SKM-1 (cell line): ENCODE results near the gene ZNF205.
"Not testable (repeated sequence)": the region's sequence is repeated elsewhere in the genome, so short reads cannot be mapped to it uniquely, and the experiment has no call there.

Experiments
- DNase-seq: peaks from one replicate; lab custom pipeline; 2025; ENCODE audit not compliant: unreplicated experiment; lab: John Stamatoyannopoulos, UW

The ZNF205 gene

GRCh38 chr16:3129137-3130131 lies 17.0 kb downstream of the ZNF205 start:
- peak; percentile 77 for DNase-seq

DNA sequence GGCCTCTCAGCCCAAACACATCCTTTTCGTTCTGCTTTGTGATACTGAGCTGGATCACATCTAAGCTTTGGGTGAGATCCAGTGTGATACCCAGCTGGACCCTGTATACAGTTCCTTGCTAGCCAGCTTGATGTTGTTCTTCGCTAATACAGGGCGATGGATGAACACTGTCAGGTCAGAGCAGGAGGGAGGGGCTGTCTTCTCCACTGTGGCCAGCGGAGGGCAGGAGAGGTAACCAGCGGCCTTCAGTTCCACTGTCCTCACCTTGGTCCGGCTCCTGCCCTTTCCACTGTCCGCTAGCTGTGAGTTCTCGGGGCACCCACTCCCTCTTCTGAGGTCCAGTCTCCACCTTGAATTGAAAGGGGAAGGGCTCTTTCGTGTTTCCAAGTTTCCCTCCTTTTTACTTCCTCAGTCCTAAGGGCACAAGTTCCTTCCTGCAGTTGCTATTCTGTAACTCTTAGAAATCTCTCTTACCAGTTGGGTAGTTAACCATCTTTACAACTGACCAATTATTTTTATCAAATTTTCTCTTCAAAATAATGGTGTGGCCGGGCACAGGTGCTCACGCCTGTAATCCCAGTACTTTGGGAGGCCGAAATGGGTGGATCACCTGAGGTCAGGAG lies 19.5 kb downstream of the ZNF205 start:
- DNase-seq = peak; percentile 22

GRCh38 chr16:3133844-3134243 lies 21.5 kb downstream of the ZNF205 start:
- no peak for DNase-seq

DNA sequence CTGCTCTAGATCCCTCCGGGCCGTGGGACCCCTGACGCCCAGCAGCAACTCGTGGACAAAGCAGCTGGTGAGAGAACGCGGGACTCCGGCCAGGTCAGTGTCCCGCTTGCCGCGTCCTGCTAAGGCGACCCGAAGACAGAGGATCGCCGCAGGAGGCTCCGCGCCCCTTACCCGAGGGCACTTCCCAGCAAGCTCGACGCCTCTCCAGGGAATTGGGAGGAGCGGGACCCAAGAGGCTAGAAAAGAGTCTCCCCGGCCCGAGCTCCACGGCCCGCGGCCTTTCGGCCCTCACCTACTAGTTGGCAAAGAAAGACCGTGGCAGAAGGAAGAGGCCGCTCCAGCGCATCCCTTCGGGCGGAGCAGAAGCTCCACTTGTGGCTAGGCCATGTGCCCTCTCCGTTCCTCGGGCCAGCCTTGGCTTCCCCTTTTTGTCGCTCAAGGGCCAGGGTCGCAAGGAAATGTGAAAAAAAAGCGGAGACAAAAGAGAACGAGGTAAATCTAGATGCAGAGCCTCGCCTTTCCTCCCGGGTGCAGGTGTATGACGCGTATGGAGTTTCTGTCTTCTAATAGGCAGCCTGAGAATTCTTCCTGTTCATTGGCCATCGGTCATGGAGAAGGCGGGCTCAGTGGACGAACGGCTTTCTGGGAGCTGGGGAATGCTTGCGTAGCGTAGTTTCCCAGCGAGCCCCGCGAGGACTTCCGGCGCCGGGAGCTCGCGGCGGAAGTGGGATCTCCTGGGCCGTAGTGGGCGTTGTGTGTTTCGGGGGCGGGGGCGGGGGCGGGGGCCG lies 22.1 kb downstream of the ZNF205 start, which contains the start of gene ZNF213:
Gene ZNF213 (plus strand): TSS at position 692 of the 788 bp plus-strand sequence. CDS start 2,252 bp downstream, outside the sequence.
- peak; percentile 99 for DNase-seq

DNA sequence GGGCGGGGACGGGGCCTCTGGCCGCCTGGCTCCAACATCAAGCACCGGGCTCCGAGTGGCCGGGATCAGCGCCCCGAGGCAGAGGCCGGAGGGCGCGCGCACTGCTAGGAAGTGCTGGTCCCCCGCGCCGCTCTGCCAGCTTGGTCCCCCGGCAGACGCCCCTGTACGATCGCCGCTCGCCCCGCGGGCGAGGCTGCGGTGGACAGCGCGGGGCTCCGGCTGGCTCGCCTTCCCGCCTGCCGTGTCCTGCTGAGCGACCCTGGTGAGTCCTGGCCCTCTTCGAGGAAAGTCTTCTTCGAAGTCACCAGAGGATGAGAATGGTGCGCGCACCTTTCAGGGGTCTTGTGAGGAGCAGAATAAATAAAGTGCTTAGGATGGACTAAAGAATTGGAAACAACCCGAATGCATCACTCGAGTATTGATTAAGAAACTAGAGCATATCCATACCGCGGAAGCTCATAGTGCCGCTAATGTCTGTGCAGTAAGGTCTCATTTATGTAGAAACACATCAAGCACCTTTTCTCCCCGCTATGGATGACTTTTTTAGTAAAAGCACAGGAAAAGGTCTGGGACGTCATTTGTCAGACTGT lies 22.8 kb downstream of the ZNF205 start:
- DNase-seq = no peak

DNA sequence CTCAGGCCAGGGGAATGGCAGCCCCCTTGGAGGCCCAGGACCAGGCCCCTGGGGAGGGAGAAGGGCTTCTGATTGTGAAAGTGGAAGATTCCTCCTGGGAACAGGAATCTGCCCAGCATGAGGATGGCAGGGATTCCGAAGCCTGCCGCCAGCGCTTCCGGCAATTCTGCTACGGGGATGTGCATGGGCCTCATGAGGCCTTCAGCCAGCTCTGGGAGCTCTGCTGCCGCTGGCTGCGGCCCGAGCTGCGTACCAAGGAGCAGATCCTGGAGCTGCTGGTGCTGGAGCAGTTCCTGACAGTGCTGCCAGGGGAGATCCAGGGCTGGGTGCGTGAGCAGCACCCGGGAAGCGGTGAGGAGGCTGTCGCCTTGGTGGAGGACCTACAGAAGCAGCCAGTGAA lies 24.9 kb downstream of the ZNF205 start:
- no peak for DNase-seq

GRCh38 chr16:3138342-3138741 lies 26.0 kb downstream of the ZNF205 start:
- DNase-seq = no peak

- no peak for DNase-seq
Observed at GRCh38 chr16:3138823-3139426, 26.5 kb downstream of the ZNF205 start.

DNA sequence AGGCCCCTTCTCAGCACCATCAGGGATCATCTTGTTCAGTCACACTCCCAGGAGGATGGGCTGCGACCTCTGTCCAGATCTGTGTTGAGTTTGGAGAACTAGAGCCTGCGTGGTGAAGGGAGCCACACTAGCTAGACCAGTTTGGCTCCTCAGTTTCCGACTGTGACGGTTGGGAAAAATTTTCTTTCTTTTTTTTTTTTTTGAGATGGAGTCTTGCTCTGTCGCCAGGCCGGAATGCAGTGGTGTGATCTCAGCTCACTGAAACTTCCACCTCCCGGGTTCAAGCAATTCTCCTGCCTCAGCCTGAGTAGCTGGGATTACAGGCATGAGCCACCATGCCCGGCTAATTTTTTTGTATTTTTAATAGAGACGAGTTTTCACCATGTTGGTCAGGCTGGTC lies 27.2 kb downstream of the ZNF205 start:
- not testable (repeated sequence) for DNase-seq

DNA sequence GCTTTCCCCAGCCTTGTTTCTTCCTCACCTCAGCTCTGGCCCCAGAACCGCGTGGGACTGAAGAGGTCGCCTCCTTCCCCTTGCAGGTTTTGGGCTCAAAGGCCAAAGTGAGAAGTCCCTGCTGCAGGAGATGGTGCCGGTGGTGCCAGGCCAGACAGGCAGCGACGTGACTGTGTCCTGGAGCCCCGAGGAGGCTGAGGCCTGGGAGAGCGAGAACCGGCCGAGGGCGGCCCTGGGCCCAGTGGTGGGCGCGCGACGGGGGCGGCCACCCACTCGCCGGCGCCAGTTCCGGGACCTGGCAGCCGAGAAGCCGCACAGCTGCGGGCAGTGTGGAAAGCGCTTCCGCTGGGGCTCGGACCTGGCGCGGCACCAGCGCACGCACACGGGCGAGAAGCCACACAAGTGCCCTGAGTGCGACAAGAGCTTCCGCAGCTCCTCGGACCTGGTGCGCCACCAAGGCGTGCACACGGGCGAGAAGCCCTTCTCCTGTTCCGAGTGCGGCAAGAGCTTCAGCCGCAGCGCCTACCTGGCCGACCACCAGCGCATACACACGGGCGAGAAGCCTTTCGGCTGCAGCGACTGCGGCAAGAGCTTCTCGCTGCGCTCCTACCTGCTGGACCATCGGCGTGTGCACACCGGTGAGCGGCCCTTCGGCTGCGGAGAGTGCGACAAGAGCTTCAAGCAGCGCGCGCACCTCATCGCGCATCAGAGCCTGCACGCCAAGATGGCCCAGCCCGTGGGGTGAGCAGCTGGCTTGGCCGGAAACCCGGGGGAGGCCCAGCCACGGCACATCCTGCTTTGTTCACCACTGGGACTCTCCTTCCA lies 28.4 kb downstream of the ZNF205 start:
- no peak for DNase-seq

GRCh38 chr16:3141781-3142311 lies 29.5 kb downstream of the ZNF205 start:
- DNase-seq = no peak

DNA sequence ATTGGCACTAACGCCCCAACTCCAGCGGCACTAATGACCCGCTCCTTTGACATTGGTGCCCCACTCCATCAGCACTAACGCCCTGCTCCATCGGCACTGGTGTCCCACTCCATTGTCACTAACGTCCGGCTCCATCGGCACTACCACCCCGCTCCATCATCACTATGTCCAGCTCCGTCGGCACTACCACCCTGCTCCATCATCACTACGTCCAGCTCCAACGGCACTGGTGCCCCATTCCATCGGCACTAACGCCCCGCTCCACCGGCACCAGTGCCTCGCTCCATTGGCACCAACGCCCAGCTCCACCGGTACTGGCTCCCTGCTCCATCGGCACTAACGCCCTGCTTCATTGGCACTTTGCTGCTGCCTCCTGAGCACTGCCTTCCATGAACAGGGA lies 29.9 kb downstream of the ZNF205 start:
- no peak for DNase-seq

DNA sequence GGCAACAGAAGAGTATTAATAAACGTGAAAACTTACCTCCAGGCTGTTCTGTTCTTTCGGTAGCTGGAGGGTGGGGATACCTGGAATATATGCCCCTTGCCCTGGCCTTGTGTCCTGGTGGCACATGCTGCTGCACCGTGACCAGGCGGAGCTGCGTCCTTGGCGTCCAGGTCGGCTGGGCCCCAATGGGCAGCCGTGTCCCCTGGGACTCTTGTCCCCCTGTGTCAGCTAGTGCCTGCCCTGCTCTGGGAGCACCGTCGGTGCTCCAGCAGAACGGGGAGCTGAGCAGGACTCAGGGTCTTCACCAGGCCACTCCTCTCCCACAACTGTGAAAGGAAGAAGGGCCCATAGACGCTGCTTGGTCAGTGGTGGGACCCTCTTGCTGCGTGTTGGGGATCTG lies 30.4 kb downstream of the ZNF205 start:
- no peak for DNase-seq

DNA sequence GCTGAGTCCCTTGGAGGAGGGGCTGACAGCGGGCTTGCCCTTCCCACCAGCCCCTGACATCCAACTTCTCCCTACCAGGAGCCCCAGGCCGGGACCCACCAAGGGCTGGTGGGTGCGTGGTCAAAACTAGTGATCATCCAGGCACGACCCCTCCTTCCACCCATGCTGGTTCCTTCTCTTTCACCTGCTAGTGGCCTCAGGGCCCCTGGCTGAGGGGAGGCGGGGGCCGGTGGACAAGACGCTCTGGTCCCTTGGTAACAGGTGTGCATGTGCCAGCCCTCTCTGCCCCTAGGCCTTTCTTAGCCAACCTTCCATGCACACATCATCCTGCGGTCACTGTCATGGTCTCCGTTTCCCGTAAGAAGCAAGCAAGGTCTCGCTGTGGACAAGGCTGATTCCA lies 30.8 kb downstream of the ZNF205 start:
- DNase-seq = no peak

DNA sequence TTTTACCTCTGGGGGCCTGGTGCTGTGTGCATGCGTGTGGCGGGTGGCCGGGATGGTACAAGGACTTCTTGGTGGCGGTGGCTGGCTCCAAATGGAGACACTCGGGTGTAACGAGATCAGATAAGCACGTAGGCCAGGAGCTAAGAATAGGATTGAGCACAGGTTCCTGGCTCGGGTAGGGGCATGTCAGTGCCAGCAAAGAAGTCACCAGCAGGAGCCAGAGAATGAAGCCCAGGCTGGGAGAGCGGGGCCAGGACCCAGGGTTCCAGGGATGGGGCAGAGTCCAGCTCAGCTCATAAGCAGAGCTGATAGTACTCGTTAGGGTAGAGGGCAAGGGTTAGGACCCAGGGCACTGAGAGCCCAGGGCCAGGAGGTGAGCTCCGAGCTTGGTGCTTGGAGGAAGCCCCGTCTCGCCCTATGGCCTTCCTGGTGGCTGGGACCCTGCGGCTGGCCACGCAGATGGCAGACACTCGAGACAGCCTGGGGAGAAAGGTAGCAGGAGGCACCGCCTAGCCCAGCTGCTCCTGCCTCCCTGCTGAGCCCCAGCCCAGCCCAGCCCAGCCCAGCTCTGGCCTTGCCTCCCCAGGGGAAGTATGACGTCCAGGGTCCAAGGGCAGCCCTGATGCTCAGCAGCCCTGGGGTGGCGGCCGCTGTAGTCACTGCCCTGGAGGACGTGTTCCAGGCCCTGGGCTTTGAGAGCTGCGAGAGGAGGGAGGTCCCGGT lies 31.4 kb downstream of the ZNF205 start:
- no peak for DNase-seq

GRCh38 chr16:3144321-3144983 lies 32.1 kb downstream of the ZNF205 start:
- no peak for DNase-seq

- DNase-seq = no peak
Observed at GRCh38 chr16:3145151-3145550, 32.8 kb downstream of the ZNF205 start.

DNA sequence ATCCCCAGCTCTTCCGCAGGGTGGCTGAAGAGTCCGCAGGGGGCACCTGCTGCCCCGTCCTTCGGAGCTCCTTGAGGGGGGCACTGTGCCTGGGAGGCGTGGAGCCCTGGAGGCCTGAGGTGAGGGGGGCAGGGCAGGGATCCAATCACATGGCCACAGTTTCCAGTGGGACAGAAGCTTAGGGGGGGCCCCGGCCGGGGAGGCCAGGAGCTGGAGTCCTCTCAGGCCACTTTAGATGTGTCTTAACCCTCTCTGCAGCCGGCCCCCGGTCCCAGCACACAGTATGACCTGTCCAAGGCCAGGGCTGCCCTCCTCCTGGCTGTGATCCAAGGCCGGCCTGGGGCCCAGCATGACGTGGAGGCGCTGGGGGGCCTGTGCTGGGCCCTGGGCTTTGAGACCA lies 33.3 kb downstream of the ZNF205 start:
- DNase-seq = no peak
